NT2/D1 (cell line): ENCODE data around the gene AHNAK2.

Source experiments
- YY1 ChIP-seq: IDR thresholded peaks from 2 replicates; pipeline ENCODE4 v1.6.1; 2011; ENCODE audit not compliant: insufficient read length, insufficient read depth
- ZNF274 ChIP-seq: IDR thresholded peaks from 2 replicates; pipeline ENCODE4 v1.6.1; 2011; ENCODE audit warnings: mild to moderate bottlenecking, low read depth, low read length

DNA sequence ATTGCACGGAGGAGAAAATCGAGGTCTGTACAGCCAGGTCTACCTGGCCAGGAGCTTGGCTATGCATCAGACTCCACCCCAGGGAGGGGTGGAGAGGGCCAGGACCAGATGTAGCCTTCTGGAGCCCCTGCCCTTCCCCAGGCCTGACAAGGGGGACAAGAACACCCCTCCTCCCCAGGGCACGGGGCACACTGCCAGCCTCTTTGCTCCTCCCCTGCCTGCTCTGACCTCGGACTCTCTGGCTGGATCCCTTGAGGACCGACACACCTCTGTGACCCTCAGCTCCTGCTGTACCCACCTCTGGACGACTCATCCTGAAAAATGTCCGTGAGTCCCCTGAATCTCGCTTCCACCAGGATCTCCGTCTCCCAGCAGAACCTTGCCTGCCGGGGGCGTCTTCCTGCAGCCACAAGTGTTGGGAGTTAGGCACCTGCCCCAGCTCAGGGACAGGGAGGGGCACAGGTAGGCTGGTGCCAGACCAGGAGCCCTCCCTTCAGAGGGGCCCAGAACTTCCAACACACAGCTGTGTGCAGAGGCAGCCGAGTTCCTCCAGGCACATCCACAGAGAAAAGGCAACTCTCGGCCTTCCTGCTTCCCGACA lies 21.8 kb downstream of the AHNAK2 start:
- TF ChIP-seq ZNF274 (no peak), YY1 (no peak)
